ENCODE results near the gene MORN5.

GRCh38 chr9:122113574-122113973 is 46.1 kb upstream of the MORN5 start:
- no peak for TF ChIP-seq POLR2A (IDR thresholded peaks at IDR 0.05; ENCODE audit: low read length)
- TF ChIP-seq GATA1 (IDR thresholded peaks at IDR 0.05; ENCODE audit: low read depth, low read length): no peak
